K562 (cell line): ENCODE results near the gene SYNJ2. TPM values are rescaled to one million over a fixed set of nuclear protein-coding genes. Genes with fewer than 3 reads are reported as not detected.
A peak's percentile ranks its signal among the peaks of the same experiment; 100 is the strongest.

Experiments used
- ARID2 ChIP-seq: fragments of 450-650 bp; IDR thresholded peaks from 2 replicates; pipeline ENCODE4 v1.6.1; 2017; ENCODE audit warnings: antibody characterized with exemption, mild to moderate bottlenecking
- GATAD2B ChIP-seq: fragments of 450-650 bp; IDR thresholded peaks from 2 replicates; pipeline ENCODE4 v1.6.1; 2017; ENCODE audit warnings: mild to moderate bottlenecking, borderline replicate concordance
- NCOA1 ChIP-seq: fragments of 450-650 bp; IDR thresholded peaks from 2 replicates; pipeline ENCODE4 v1.6.1; 2016; ENCODE audit warnings: low read depth
- NONO ChIP-seq, 2 experiments: fragments of 200-400 bp in 1 of 2; fragments of 450-650 bp in 1 of 2; formaldehyde crosslinking in 1 of 2; IDR thresholded peaks; 2 replicates each; pipeline ENCODE4 v1.6.1; 2017; ENCODE audit warnings: low read depth in 2 of 2, mild to moderate bottlenecking in 2 of 2, moderate library complexity in 2 of 2, low read length in 1 of 2
- SRSF1 ChIP-seq: fragments of 200-400 bp; formaldehyde crosslinking; IDR thresholded peaks from 2 replicates; pipeline ENCODE4 v1.6.1; 2017; ENCODE audit warnings: mild to moderate bottlenecking, low read depth, low read length, moderate library complexity
- THAP12 ChIP-seq: fragments of 250-450 bp; sonication (Bioruptor Pico); IDR thresholded peaks from 2 replicates; pipeline ENCODE4 v1.9.0; 2021; ENCODE audit warnings: mild to moderate bottlenecking, inconsistent platforms
- TOE1 ChIP-seq, 2 experiments: fragments of 450-650 bp in 1 of 2; sonication (generic) in 1 of 2; formaldehyde crosslinking in 1 of 2; IDR thresholded peaks; 2 replicates each; pipeline versions ENCODE4 v1.7.1 to v1.8.0; 2016 to 2022; ENCODE audit warnings: borderline replicate concordance in 2 of 2, mild to moderate bottlenecking in 2 of 2, antibody characterized with exemption in 1 of 2, inconsistent platforms in 1 of 2, low read depth in 1 of 2, missing genetic modification reagents in 1 of 2, moderate library complexity in 1 of 2
- ZFPM2 ChIP-seq: fragments of 250-450 bp; sonication (Bioruptor Pico); IDR thresholded peaks from 2 replicates; pipeline ENCODE4 v1.5.1; 2022; ENCODE audit warnings: mild to moderate bottlenecking
- ZNF77 ChIP-seq: fragments of 250-450 bp; sonication (Bioruptor Pico); IDR thresholded peaks from 2 replicates; pipeline ENCODE4 v1.5.0; 2020
- polyA plus RNA-seq, 8 experiments: library from polyadenylated mRNA; depleted of rRNA in 4 of 8; stranded (reverse) in 5 of 8; unstranded in 3 of 8; fragments of >200 nt; fragmentation: Nextera tagmentation in 2 of 8; fragmentation: Illumina TruSeq in 1 of 8; extraction: Ambion mirVana in 2 of 8; extraction: Trizol in 1 of 8; gene quantifications; 2 replicates each; pipeline versions ENCODE4 v1.2.1 to v1.2.3, GENCODE V29; 2011 to 2014; ENCODE audit warnings: inconsistent platforms in 1 of 8, missing spikeins in 1 of 8
- total RNA-seq, 7 experiments: library from RNA; depleted of rRNA in 6 of 7; stranded (reverse); fragments of >200 nt in 6 of 7; fragmentation: Illumina TruSeq in 2 of 7; extraction: Trizol in 2 of 7; gene quantifications; 2 replicates each; pipeline versions ENCODE4 v1.2.1 to v1.2.3, GENCODE V29; 2011 to 2021; ENCODE audit warnings: low replicate concordance in 1 of 7
- TF ChIP-seq, protein P1 (sequence below): fragments of 450-650 bp; formaldehyde crosslinking; IDR thresholded peaks from 2 replicates; pipeline ENCODE4 v1.4.0; 2020; ENCODE audit warnings: mild to moderate bottlenecking, moderate library complexity
- TF ChIP-seq, protein P2 (sequence below): sonication (generic); formaldehyde crosslinking; IDR thresholded peaks from 2 replicates; pipeline ENCODE4 v1.8.0; 2022; ENCODE audit warnings: missing genetic modification reagents, mild to moderate bottlenecking, borderline replicate concordance
- TF ChIP-seq, protein P3 (sequence below), 3 experiments: IDR thresholded peaks in 2 of 3; conservative IDR thresholded peaks in 1 of 3; 2 replicates each; pipeline ENCODE4 v1.5.1; 2011 to 2012; ENCODE audit warnings: low read length in 3 of 3, mild to moderate bottlenecking in 3 of 3, control low read depth in 2 of 3, improper control_type of control experiment in 1 of 3, inconsistent platforms in 1 of 3, low read depth in 1 of 3, mixed read lengths in 1 of 3, moderate library complexity in 1 of 3; ENCODE audit not compliant: insufficient read depth in 2 of 3
- TF ChIP-seq, protein P4 (sequence below): fragments of 450-650 bp; IDR thresholded peaks from 2 replicates; pipeline ENCODE4 v1.6.1; 2014; ENCODE audit warnings: low read depth, mild to moderate bottlenecking, moderate library complexity, borderline replicate concordance

Gene SYNJ2
- total and polyA plus RNA-seq, 9 of the 15 experiments (the other 6 are each of a cell fraction or from before 2014, with no cell fraction given) = 3.0 to 27.7 (median 17.8) TPM

DNA sequence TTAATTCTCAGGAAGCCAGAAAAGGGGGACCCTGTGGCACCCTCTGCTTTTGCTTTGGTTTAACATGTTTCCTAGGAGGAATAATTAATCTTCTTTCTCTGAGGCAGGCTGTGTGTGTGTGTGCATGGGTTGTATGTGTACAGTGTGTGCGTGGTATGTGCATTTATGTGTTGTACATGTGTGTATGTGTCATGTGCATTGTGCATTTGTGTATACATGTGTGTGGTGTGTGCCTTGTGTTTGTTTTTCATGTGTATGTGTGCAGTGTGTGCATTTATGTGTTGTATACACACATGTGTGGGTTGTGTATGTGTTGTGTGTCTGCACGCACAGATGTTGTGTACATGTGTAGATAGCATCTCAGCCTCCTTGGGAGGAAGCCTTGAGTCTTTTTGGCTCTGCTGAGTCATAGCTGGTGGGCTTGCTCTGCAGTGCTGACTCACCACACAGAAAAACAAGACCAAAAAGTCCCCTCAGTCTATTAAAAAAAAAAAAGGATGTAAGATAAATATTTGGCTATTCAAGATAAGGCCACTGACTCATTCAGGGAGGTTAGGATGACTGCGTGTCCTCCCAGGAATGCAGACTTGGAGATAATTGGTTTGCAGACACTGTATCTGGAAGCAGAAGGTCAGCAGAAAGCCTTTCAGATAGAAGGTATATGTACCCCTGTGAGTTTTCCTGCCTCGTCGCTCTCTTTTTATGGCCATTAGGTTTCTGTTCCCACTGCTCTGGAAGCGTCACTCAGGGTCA, 58.6 kb downstream of the SYNJ2 start (continued):
- TF ChIP-seq, protein P1, sequence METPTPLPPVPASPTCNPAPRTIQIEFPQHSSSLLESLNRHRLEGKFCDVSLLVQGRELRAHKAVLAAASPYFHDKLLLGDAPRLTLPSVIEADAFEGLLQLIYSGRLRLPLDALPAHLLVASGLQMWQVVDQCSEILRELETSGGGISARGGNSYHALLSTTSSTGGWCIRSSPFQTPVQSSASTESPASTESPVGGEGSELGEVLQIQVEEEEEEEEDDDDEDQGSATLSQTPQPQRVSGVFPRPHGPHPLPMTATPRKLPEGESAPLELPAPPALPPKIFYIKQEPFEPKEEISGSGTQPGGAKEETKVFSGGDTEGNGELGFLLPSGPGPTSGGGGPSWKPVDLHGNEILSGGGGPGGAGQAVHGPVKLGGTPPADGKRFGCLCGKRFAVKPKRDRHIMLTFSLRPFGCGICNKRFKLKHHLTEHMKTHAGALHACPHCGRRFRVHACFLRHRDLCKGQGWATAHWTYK = 0 out of 2 replicates have a peak, but pooled peaks have one; percentile 10
- TF ChIP-seq TOE1 (IDR thresholded peaks at IDR 0.05; ENCODE audit: borderline replicate concordance) (peak; percentile 75), TOE1 (CRISPR knock-in tag; IDR thresholded peaks at IDR 0.05; ENCODE audit: borderline replicate concordance, low read depth) (0 out of 2 replicates have a peak, but pooled peaks have one; percentile 33), GATAD2B (peak; percentile 97), ARID2 (peak; percentile 100), SRSF1 (no peak), THAP12 (no peak), ZNF77 (CRISPR knock-in tag) (no peak), NCOA1 (peak; percentile 85), NONO (IDR thresholded peaks at IDR 0.05; ENCODE audit: low read depth in 2 of 2, low read length in 1 of 2) (0 out of 4 replicates have a peak, but pooled peaks of 1 of the 2 experiments have one; percentile 42), ZFPM2 (CRISPR knock-in tag) (no peak)
- TF ChIP-seq, protein P2, sequence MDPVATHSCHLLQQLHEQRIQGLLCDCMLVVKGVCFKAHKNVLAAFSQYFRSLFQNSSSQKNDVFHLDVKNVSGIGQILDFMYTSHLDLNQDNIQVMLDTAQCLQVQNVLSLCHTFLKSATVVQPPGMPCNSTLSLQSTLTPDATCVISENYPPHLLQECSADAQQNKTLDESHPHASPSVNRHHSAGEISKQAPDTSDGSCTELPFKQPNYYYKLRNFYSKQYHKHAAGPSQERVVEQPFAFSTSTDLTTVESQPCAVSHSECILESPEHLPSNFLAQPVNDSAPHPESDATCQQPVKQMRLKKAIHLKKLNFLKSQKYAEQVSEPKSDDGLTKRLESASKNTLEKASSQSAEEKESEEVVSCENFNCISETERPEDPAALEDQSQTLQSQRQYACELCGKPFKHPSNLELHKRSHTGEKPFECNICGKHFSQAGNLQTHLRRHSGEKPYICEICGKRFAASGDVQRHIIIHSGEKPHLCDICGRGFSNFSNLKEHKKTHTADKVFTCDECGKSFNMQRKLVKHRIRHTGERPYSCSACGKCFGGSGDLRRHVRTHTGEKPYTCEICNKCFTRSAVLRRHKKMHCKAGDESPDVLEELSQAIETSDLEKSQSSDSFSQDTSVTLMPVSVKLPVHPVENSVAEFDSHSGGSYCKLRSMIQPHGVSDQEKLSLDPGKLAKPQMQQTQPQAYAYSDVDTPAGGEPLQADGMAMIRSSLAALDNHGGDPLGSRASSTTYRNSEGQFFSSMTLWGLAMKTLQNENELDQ (CRISPR knock-in tag) = no peak
- TF ChIP-seq, protein P3, sequence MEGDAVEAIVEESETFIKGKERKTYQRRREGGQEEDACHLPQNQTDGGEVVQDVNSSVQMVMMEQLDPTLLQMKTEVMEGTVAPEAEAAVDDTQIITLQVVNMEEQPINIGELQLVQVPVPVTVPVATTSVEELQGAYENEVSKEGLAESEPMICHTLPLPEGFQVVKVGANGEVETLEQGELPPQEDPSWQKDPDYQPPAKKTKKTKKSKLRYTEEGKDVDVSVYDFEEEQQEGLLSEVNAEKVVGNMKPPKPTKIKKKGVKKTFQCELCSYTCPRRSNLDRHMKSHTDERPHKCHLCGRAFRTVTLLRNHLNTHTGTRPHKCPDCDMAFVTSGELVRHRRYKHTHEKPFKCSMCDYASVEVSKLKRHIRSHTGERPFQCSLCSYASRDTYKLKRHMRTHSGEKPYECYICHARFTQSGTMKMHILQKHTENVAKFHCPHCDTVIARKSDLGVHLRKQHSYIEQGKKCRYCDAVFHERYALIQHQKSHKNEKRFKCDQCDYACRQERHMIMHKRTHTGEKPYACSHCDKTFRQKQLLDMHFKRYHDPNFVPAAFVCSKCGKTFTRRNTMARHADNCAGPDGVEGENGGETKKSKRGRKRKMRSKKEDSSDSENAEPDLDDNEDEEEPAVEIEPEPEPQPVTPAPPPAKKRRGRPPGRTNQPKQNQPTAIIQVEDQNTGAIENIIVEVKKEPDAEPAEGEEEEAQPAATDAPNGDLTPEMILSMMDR (IDR thresholded peaks at IDR 0.05 in 2 of 3, conservative IDR thresholded peaks at IDR 0.05 in 1 of 3; ENCODE audit: insufficient read depth in 2 of 3, low read depth in 1 of 3, low read length in 3 of 3) = peak in 1 of 3 experiments; percentile 5; a peak in 1 of 6 replicates
- TF ChIP-seq, protein P4, sequence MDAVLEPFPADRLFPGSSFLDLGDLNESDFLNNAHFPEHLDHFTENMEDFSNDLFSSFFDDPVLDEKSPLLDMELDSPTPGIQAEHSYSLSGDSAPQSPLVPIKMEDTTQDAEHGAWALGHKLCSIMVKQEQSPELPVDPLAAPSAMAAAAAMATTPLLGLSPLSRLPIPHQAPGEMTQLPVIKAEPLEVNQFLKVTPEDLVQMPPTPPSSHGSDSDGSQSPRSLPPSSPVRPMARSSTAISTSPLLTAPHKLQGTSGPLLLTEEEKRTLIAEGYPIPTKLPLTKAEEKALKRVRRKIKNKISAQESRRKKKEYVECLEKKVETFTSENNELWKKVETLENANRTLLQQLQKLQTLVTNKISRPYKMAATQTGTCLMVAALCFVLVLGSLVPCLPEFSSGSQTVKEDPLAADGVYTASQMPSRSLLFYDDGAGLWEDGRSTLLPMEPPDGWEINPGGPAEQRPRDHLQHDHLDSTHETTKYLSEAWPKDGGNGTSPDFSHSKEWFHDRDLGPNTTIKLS = peak; percentile 66; the same call in 1 of the 2 replicates
